Stimulated activated CD8-positive, alpha-beta memory T cell treated with anti-CD3 and anti-CD28 coated beads, Interleukin-2, amount 100 ng/mL, for 48 hours (primary cell): ENCODE measurements around the gene CCNI.
"Not testable (repeated sequence)": the region's sequence is repeated elsewhere in the genome, so short reads cannot be mapped to it uniquely, and the experiment has no call there.

Experiments
- DNase-seq, 2 donors: peaks; one replicate each; pipeline ENCODE4 v3.0.0-alpha.2; 2020; ENCODE audit warnings: low read depth in 2 of 2

CCNI gene

DNA sequence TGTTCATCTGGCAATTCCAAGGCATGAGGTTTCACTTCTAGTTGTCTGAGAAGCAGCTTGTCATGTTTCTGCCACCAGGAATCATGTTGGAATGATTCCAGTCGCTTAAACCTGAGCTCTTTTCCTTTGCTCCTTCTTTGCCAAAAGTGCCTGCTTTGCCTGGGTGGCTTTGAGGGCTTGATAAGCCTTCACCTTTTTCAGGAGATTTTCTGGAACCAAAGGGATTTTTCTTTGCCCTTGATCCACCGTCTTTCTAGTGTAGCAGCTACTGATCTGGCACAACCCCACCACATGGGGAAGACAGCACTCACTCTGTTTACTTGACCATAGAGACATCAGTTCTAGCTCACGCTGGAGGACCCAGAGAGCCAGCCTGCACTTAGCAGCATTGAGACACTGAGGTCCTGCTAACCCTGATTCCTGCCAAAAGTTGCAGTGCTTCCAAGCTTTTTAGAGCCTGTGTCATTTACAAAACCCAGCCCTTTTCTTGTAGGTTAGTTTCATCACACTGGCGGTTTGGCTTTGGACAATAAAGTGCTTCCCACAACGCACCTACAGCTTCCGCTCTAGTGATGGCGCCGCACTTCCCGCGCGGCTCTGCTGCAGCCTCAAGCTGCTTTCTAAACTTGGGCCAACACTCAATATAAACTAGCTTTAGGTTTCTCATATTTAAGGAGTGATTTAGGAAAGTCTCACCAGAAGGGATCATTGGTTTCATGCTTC lies 7.3 kb upstream of the CCNI start:
- no peak for DNase-seq

GRCh38 chr4:77080806-77081205 lies 5.0 kb upstream of the CCNI start:
- not testable (repeated sequence) for DNase-seq

DNA sequence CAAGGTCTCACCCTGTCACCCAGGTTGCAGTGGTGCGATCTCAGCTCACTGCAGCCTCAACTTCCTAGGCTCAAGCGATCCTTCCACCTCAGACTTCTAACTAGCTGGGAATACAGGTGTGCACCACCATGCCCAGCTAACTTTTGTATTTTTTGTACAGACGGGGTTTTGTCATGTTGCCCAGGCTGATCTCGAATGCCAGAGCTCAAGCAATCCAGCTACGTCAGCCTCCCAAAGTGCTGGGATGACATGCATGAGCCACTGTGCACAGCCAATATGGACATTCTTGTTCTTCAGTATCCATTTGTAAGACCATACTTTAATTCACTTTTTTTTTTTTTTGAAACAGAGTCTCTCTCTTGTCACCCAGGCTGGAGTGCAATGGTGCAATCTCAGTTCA lies 3.5 kb upstream of the CCNI start:
- DNase-seq = no peak

DNA sequence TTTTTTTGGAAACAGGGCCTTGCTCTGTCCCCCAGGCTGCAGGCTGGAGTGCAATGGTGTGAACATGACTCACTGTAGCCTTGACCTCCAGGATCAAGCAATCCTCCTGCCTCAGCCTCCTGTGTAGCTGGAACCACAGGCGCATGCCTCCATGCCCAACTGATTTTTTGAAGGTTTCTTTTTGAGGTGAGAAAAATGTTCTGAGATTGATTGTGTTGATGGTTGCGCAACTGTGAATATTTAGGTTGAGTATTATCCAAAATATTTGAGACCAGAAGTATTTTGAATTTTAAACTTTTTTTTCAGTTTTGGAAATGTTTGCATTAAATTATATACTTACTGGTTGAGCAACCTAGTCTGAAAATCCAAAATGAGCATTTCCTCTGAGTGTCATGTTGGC lies 2.6 kb upstream of the CCNI start:
- DNase-seq = no peak

DNA sequence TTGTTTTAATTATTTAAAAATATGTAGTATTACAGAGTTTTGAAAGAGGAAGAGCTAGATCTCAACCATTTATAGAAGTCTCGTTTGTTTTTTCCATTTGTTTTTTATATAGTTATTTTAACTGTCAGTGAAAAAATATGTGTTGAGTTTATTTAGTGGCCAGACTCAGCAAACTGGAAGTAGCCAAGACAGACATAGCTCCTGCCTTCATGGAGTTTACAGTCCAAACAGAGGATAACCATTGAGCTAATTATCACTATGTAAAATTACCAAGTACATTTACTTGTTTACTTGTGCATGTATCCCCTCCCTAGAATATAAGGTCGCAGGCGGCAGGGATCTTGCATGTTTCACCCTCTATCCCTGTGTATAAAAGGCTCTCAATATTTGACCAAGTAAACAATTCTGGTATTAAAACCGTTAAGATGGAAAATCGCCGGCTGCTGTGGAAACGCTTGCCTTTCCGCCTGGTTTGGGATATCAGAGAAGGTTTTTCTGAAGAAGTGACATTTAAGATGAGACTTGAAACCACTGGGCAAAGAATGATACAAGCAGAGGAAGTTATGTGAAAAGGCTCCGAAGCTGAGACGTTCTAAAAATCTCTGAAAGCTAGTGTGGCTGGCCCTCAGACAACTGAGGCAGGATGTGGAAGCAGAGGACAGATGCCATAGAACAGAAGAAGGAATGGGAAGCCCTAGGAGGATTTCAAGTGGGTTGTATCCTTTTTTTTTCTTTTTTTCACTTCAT lies 1.3 kb upstream of the CCNI start:
- no peak for DNase-seq

DNA sequence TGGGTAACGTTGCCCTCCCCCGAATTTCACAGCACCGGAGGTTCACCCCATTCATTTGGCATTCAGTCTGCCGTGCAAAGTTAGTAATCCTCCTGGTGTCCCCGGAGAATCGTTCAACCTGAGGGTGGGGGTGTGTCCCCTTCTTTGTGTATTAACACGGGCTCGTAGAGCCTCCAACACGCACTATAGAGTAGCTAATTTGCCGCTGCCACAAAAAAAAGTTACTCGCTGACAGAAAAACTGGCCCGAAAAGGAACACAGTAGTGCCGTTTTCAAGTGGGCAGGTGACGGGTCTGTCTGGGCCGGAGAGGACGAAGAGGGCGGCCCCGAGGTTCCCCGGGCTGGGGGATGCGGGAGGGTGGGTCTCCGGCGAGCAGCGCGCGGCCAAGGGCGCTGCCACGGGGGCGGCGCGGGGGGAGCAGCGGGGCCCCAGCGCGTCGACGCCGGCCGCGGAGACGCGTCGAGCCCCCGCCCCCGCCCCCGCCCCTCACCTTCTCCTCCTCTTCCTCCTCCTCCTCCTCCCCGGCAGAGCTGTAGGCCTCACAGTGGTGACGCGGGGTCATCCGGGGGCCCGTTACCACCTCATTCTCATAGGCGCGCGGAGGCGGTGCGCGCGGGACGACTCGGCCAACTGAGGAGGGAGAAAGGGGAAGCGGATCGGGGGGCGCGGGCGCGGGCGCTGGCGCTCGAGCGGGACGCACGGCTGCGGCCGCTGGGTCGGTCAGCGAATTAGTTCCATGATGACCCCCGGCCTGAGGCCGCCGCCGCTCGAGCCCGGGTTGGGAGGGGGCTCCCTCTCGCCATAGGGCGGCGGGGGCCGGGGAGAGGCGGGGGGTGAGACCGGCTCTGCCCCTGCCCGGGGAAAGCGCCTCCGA lies 571 bp downstream of the CCNI start:
- peak; percentile 64 to 74 for DNase-seq

- DNase-seq = no peak
Observed at GRCh38 chr4:77074381-77074831, 1.4 kb downstream of the CCNI start.

DNA sequence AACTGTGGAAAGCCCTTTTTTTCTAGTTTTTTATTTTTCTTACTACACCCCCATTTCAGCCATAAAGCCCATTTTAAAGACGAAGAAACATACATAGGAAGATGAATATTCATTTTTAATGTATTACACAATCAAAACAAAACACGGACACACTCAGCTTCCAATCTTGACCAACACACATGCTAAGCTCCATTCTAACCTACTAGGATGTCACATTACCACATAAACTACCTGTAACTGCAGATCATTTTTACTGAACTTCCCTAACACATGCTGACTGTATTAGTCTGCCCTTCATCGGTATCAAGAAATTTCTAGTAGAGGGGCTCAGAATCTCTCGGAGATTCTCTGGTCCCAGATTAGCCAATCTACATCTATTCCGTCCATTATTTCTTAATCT lies 1.8 kb downstream of the CCNI start:
- no peak for DNase-seq

- DNase-seq = no peak
Observed at GRCh38 chr4:77073106-77073809, 2.5 kb downstream of the CCNI start.

DNA sequence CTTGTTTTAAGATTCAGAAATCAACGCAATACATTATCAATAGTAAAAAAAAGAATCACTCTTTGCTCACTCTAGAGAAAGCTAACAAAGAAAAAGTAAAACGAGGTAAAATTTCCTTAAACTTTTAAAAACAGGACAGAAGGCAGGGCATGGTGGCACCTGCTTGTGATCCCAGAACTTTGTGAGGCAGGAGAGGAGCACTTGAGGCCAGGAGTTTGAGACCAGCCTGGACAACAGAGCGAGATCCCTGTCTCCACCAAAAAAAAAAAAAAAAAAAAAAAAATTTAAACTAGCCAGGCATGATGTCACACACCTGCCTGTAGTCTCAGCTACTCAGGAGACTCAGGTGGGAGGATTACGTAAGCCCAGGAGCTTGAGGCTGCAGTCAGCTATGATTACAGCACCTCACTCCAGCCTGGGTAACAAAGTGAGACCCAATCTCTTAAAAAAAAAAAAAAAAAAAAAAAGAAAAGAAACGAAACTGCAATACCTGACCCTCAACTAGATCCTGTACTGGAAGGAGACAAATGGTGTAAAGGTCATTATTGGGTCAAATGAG lies 3.5 kb downstream of the CCNI start:
- DNase-seq = no peak

DNA sequence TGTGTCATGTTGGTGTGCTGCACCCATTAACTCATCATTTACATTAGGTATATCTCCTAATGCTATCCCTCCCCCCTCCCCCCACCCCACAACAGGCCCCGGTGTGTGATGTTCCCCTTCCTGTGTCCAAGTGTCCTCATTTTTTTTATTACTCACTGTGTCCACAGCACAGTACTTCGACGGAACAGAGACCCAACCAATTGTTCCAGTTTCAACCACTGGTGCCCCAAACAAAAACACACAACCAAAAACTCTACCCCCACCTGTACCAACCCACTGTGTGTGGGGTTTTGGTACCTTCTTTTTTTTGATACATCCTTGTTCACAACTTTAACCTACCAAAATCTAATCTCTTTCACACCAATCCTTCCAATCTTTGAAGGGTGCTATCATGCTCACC lies 6.3 kb downstream of the CCNI start:
- DNase-seq = not testable (repeated sequence)

GRCh38 chr4:77065382-77065781 lies 10.4 kb downstream of the CCNI start:
- DNase-seq = no peak

GRCh38 chr4:77062856-77063255 lies 12.9 kb downstream of the CCNI start:
- no peak for DNase-seq

DNA sequence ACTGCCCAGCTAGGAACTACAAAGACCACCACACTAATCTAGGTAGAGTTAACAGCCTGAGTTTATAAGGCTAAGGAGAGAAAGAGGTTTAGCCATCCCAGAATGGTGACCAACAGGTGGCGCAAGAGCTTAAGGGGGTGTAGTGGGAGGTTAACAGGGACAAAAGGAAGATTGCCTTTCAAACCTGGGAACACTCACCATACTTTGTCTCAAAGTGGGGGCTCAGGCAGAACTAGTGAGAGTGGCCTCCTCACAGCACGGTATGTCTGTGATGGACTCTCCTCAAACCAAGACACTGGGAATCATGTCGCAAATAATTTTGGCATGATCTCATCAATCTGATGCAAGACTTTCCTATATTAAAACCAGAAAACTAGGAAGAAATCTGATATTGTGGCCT lies 23.4 kb downstream of the CCNI start:
- peak; percentile 26 to 46 for DNase-seq

DNA sequence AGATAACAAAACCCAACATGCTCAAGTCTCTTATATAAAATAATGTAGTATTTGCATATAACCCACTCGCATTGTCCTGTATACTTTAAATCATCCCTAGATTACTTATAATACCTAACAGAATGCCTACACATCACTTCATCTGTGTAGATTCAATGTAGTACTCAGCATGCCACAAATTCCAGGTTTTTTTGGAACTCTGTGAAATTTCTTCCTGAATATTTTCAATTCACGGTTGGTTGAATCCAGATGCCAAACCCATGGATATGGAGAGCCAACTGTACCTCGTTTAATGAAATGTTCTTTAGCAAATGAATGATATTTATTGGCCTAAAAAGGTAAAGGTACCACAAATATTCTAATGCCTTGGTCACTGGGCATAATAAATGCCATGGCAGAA lies 24.8 kb downstream of the CCNI start:
- no peak for DNase-seq

DNA sequence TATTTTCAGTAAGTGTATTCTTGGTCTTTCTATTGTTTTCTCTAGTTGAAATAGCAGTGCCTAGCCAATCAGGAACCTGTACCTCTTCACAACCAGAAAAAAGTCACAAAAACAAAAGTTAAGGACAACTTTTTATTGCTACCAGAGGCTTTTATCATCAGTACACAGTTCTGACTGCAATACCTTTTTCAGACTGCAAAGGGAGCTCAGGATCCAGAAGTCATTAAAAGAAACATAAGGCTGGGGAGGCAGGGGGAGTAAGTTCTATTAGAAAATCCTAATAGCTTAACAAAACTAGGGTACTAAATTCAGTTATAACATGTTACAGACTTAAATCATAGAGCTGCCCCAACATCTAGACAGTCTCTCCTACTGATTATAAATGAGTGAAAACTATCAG lies 28.8 kb downstream of the CCNI start:
- DNase-seq = no peak

- DNase-seq = no peak
Observed at GRCh38 chr4:77045490-77045889, 30.3 kb downstream of the CCNI start.

- no peak for DNase-seq
Observed at GRCh38 chr4:77044461-77045150, 31.2 kb downstream of the CCNI start.

DNA sequence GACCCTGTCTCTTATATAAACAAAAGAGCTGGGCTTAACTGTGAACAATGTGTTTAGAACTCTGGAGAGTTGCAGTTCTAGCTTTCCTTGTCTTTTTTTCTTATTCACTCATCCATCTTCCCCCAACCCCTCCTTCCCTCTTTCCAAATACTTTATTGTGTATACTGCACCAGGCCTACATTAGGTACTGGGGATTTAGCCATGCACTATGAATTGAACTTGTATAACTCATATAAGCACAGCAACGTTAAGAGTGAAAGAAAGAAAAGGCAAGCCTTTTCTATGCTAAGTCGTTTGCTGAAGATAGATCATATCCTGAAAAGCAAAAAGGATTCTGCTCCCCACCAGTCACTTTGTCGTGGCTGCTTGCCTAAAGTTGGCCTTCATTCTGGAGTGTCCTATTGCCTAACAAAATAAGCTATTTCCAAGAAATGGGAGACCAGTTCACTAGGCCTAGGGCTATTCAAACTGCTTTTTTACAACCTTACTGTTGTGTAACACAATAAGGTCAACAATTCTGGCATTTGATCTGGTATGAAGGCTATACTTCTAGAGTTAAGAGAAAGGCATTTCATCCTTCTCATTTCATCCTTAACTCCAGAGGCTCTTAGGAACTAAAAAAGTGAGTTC lies 32.2 kb downstream of the CCNI start:
- DNase-seq = no peak
